SK-N-SH (cell line): ENCODE results near the gene CLN6. TPM values are rescaled to one million over a fixed set of nuclear protein-coding genes. Genes with fewer than 3 reads are reported as not detected.
A peak's percentile ranks its signal among the peaks of the same experiment; 100 is the strongest.

Source experiments
- CTCF ChIA-PET: fragments of 300-600, 350-600 bp; formaldehyde crosslinking; extraction: SDS; loops from one replicate; lab custom pipeline; 2021; lab: Yijun Ruan, JAX
- POLR2A ChIA-PET: fragments of 350-600 bp; sonication (Branson Sonifier 250); formaldehyde crosslinking; extraction: SDS; loops from one replicate; lab custom pipeline; 2020; ENCODE audit warnings: antibody characterized with exemption, inconsistent platforms; lab: Yijun Ruan, JAX
- DNase-seq: peaks from one replicate; pipeline ENCODE4 v3.0.0; 2012
- H2AFZ ChIP-seq: fragments of 200-600 bp; sonication (generic); 2 replicates; pipeline ENCODE4 v1.8.1; 2016; ENCODE audit warnings: antibody characterized with exemption, mild to moderate bottlenecking, low read depth
- H3F3A ChIP-seq: fragments of 200-600 bp; sonication (generic); replicated peaks from 2 replicates; pipeline ENCODE3; 2016; ENCODE audit warnings: antibody characterized with exemption, mild to moderate bottlenecking; ENCODE audit not compliant: insufficient read depth
- H3K27ac ChIP-seq, 2 experiments: fragments of 200-500 bp in 1 of 2; fragments of 200-600 bp in 1 of 2; sonication (Bioruptor generic) in 1 of 2; sonication (generic), shearing (Covaris generic) in 1 of 2; 2 replicates each; pipeline versions ENCODE4 v1.5.1 to v1.6.1; 2014 to 2016; ENCODE audit warnings: low read depth in 2 of 2, inconsistent platforms in 1 of 2, low read length in 1 of 2, mild to moderate bottlenecking in 1 of 2, mixed read lengths in 1 of 2
- H3K27me3 ChIP-seq: fragments of 200-600 bp; sonication (generic), shearing (Covaris generic); 2 replicates; pipeline ENCODE4 v1.6.1; 2016; ENCODE audit warnings: mixed run types; ENCODE audit not compliant: insufficient read depth
- H3K36me3 ChIP-seq, 2 experiments: fragments of 200-500 bp in 1 of 2; fragments of 200-600 bp in 1 of 2; sonication (Bioruptor generic) in 1 of 2; sonication (generic) in 1 of 2; replicated peaks in 1 of 2; 2 replicates each; pipeline versions ENCODE3 to v1.5.1; 2014 to 2016; ENCODE audit warnings: low read length in 1 of 2, mild to moderate bottlenecking in 1 of 2; ENCODE audit not compliant: insufficient read depth in 2 of 2, control insufficient read depth in 1 of 2
- H3K4me1 ChIP-seq, 2 experiments: fragments of 200-500 bp in 1 of 2; fragments of 200-600 bp in 1 of 2; sonication (Bioruptor generic) in 1 of 2; sonication (generic), shearing (Covaris generic) in 1 of 2; 2 replicates each; pipeline versions ENCODE4 v1.5.1 to v1.6.1; 2014 to 2016; ENCODE audit warnings: low read depth in 1 of 2, low read length in 1 of 2, mixed run types in 1 of 2; ENCODE audit not compliant: insufficient read depth in 2 of 2, control insufficient read depth in 1 of 2
- H3K4me2 ChIP-seq: fragments of 200-600 bp; sonication (generic), shearing (Covaris generic); 2 replicates; pipeline ENCODE4 v1.6.1; 2017; ENCODE audit warnings: mixed run types
- H3K4me3 ChIP-seq, 2 experiments: fragments of 200-500 bp in 1 of 2; fragments of 200-600 bp in 1 of 2; sonication (Bioruptor generic) in 1 of 2; sonication (generic), shearing (Covaris generic) in 1 of 2; 2 replicates each; pipeline versions ENCODE4 v1.5.1 to v1.8.1; 2014 to 2016; ENCODE audit warnings: low read depth in 2 of 2, inconsistent platforms in 1 of 2, low read length in 1 of 2, mild to moderate bottlenecking in 1 of 2, mixed read lengths in 1 of 2, moderate library complexity in 1 of 2
- H3K79me2 ChIP-seq: fragments of 200-600 bp; sonication (generic); 2 replicates; pipeline ENCODE4 v1.8.1; 2017; ENCODE audit warnings: mild to moderate bottlenecking; ENCODE audit not compliant: insufficient read depth
- H3K9ac ChIP-seq: fragments of 200-600 bp; sonication (generic); 2 replicates; pipeline ENCODE4 v1.6.1; 2017; ENCODE audit warnings: mixed run types
- H3K9me2 ChIP-seq: fragments of 200-600 bp; sonication (generic); 2 replicates; pipeline ENCODE4 v1.6.1; 2017; ENCODE audit warnings: mixed run types
- H3K9me3 ChIP-seq: fragments of 200-600 bp; sonication (generic); 2 replicates; pipeline ENCODE4 v1.6.1; 2017; ENCODE audit warnings: mixed run types, mild to moderate bottlenecking, moderate library complexity
- H4K20me1 ChIP-seq: fragments of 200-600 bp; sonication (generic); 2 replicates; pipeline ENCODE4 v1.6.1; 2017; ENCODE audit warnings: mild to moderate bottlenecking, mixed run types; ENCODE audit not compliant: insufficient read depth
- CHD2 ChIP-seq: fragments of 150-350 bp; IDR thresholded peaks from 2 replicates; pipeline ENCODE4 v1.6.1; 2018; ENCODE audit warnings: low read length; ENCODE audit not compliant: partially characterized antibody
- CTCF ChIP-seq: fragments of 200-600 bp; sonication (generic); IDR thresholded peaks from 2 replicates; pipeline ENCODE4 v1.6.1; 2017; ENCODE audit warnings: antibody characterized with exemption, mild to moderate bottlenecking, moderate library complexity
- EZH2phosphoT487 ChIP-seq: fragments of 200-600 bp; sonication (generic); IDR thresholded peaks from 2 replicates; pipeline ENCODE4 v1.6.1; 2017; ENCODE audit warnings: low read depth, mixed run types, mild to moderate bottlenecking, antibody characterized with exemption, moderate library complexity, borderline replicate concordance
- FOXJ3 ChIP-seq: sonication (generic); formaldehyde crosslinking; IDR thresholded peaks from 2 replicates; pipeline ENCODE4 v1.5.1; 2020; ENCODE audit warnings: mild to moderate bottlenecking, missing genetic modification reagents
- FOXM1 ChIP-seq: IDR thresholded peaks from 2 replicates; pipeline ENCODE4 v1.4.0; 2012; ENCODE audit warnings: low read depth, mild to moderate bottlenecking
- GABPA ChIP-seq: IDR thresholded peaks from 2 replicates; pipeline ENCODE4 v1.4.0; 2012; ENCODE audit warnings: low read depth, mild to moderate bottlenecking
- GATA2 ChIP-seq: sonication (generic); formaldehyde crosslinking; IDR thresholded peaks from 2 replicates; pipeline ENCODE4 v1.5.0; 2020; ENCODE audit warnings: mild to moderate bottlenecking, missing genetic modification reagents
- MEF2A ChIP-seq: IDR thresholded peaks from 2 replicates; pipeline ENCODE4 v1.4.0; 2012; ENCODE audit warnings: low read depth, borderline replicate concordance
- MXI1 ChIP-seq: IDR thresholded peaks from 2 replicates; pipeline ENCODE4 v1.6.1; 2012; ENCODE audit warnings: mild to moderate bottlenecking, low read depth, low read length, improper control_type of control experiment
- NFIC ChIP-seq: IDR thresholded peaks from 2 replicates; pipeline ENCODE4 v1.4.0; 2012; ENCODE audit warnings: borderline replicate concordance
- NRF1 ChIP-seq: IDR thresholded peaks from 2 replicates; pipeline ENCODE4 v1.6.1; 2012; ENCODE audit warnings: low read depth, mild to moderate bottlenecking, low read length
- SIN3A ChIP-seq: IDR thresholded peaks from 2 replicates; pipeline ENCODE4 v1.6.1; 2012; ENCODE audit warnings: low read depth, mild to moderate bottlenecking, low read length, moderate library complexity, borderline replicate concordance
- SMC3 ChIP-seq: IDR thresholded peaks from 2 replicates; pipeline ENCODE4 v1.6.1; 2012; ENCODE audit warnings: low read depth, low read length, improper control_type of control experiment
- TEAD4 ChIP-seq: IDR thresholded peaks from 2 replicates; pipeline ENCODE4 v1.4.0; 2012; ENCODE audit warnings: mild to moderate bottlenecking, borderline replicate concordance; ENCODE audit not compliant: insufficient read depth
- YY1 ChIP-seq: IDR thresholded peaks from 2 replicates; pipeline ENCODE4 v1.4.0; 2012; ENCODE audit warnings: low read depth, mild to moderate bottlenecking
- WGBS: methylation state at CpG from one replicate; pipeline ENCODE4 v1.1.6; 2017; ENCODE audit warnings: low lambda C conversion rate; 5-methylcytosine and 5-hydroxymethylcytosine counted together
- polyA plus RNA-seq, 3 experiments: library from polyadenylated mRNA; depleted of rRNA; stranded (reverse); fragments of >200 nt; gene quantifications; 2 replicates each; pipeline ENCODE4 v1.2.3, GENCODE V29; 2012
- TF ChIP-seq, protein P1 (sequence below): IDR thresholded peaks from 2 replicates; pipeline ENCODE4 v1.4.0; 2012; ENCODE audit warnings: low read depth, borderline replicate concordance
- TF ChIP-seq, protein P2 (sequence below): fragments of 150-350 bp; IDR thresholded peaks from 2 replicates; pipeline ENCODE4 v1.6.1; 2017; ENCODE audit warnings: antibody characterized with exemption, low read length, low read depth, borderline replicate concordance

The CLN6 gene
- polyA plus RNA-seq, 1 of the 3 experiments (the other 2 are of a cell fraction) = 27.5 TPM

GRCh38 chr15:68190048-68190447, 39.5 kb downstream of the CLN6 start:
- Histone ChIP-seq H3K4me3 (no peak overlapping the region), H3K36me3 (peaks cover 36 to 40% of the 10 kb centered on the region in 2 experiments), H4K20me1 (no peaks in the 10 kb centered on the region), H3K27ac (no peak overlapping the region), H2AFZ (no peak overlapping the region), H3K4me2 (no peak overlapping the region), H3K9me2 (no peaks in the 10 kb centered on the region), H3K9ac (no peak overlapping the region), H3K4me1 (peaks cover 16 to 18% of the 10 kb centered on the region in 2 experiments; a peak in 3 of 4 replicates), H3K27me3 (no peaks in the 10 kb centered on the region), H3K9me3 (no peaks in the 10 kb centered on the region), H3K79me2 (no peaks in the 10 kb centered on the region; the same call in 1 of the 2 replicates), H3F3A (peaks cover 28% of the 10 kb centered on the region)
- WGBS = 90% methylated on average over 4 of the region's 4 CpGs
- ChIA-PET POLR2A (no interaction called here), CTCF (interaction anchor here (1.2 kb wide), 1 partner anchor 13 kb away, joined by 3 read pairs; no protein-coding TSS in a partner anchor)
- DNase-seq = no peak
- TF ChIP-seq FOXJ3 (CRISPR knock-in tag) = no peak
- no peak for TF ChIP-seq CHD2
- TF ChIP-seq CTCF = no peak
- no peak for TF ChIP-seq FOXM1

- Histone ChIP-seq H3K4me3 (no peak overlapping the region), H3K4me2 (no peak overlapping the region; the same call in 1 of the 2 replicates), H2AFZ (no peak overlapping the region), H3K9ac (no peak overlapping the region), H3F3A (peaks cover 31% of the 10 kb centered on the region), H3K9me2 (no peaks in the 10 kb centered on the region), H3K4me1 (peaks cover 18 to 23% of the 10 kb centered on the region in 2 experiments), H3K27ac (peak overlapping the region; percentile 35 to 72; a peak in 2 of 4 replicates), H3K36me3 (peaks cover 45 to 50% of the 10 kb centered on the region in 2 experiments), H3K79me2 (no peaks in the 10 kb centered on the region; the same call in 1 of the 2 replicates), H3K27me3 (no peaks in the 10 kb centered on the region), H3K9me3 (no peaks in the 10 kb centered on the region), H4K20me1 (no peaks in the 10 kb centered on the region)
- ChIA-PET POLR2A (no interaction called here), CTCF (interaction anchor here (1.2 to 1.3 kb wide), 2 partner anchors 13 to 22 kb away, joined by 3 to 5 read pairs; no protein-coding TSS in a partner anchor)
- TF ChIP-seq GATA2 (CRISPR knock-in tag) (no peak), NFIC (no peak), TEAD4 (no peak), YY1 (no peak), GABPA (no peak), CHD2 (no peak), MEF2A (no peak), MXI1 (no peak), SMC3 (no peak), SIN3A (no peak), EZH2phosphoT487 (no peak), NRF1 (no peak), FOXJ3 (CRISPR knock-in tag) (no peak)
- TF ChIP-seq, protein P1, sequence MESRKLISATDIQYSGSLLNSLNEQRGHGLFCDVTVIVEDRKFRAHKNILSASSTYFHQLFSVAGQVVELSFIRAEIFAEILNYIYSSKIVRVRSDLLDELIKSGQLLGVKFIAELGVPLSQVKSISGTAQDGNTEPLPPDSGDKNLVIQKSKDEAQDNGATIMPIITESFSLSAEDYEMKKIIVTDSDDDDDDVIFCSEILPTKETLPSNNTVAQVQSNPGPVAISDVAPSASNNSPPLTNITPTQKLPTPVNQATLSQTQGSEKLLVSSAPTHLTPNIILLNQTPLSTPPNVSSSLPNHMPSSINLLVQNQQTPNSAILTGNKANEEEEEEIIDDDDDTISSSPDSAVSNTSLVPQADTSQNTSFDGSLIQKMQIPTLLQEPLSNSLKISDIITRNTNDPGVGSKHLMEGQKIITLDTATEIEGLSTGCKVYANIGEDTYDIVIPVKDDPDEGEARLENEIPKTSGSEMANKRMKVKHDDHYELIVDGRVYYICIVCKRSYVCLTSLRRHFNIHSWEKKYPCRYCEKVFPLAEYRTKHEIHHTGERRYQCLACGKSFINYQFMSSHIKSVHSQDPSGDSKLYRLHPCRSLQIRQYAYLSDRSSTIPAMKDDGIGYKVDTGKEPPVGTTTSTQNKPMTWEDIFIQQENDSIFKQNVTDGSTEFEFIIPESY = no peak
- TF ChIP-seq, protein P2, sequence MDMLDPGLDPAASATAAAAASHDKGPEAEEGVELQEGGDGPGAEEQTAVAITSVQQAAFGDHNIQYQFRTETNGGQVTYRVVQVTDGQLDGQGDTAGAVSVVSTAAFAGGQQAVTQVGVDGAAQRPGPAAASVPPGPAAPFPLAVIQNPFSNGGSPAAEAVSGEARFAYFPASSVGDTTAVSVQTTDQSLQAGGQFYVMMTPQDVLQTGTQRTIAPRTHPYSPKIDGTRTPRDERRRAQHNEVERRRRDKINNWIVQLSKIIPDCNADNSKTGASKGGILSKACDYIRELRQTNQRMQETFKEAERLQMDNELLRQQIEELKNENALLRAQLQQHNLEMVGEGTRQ = no peak
- no peak for DNase-seq
- 89% methylated on average over 2 of the region's 2 CpGs for WGBS
These were observed 40.9 kb downstream of the CLN6 start for GRCh38 chr15:68188647-68189046.
